Muscle layer of colon (tissue), 2 donors: ENCODE measurements around the gene EVC.

ENCODE experiments used
- H3K27ac ChIP-seq: one replicate; pipeline ENCODE4 v1.7.0; 2013; ENCODE audit warnings: low read depth, mild to moderate bottlenecking, low read length, moderate library complexity
- H3K27me3 ChIP-seq, 2 donors: one replicate each; pipeline ENCODE4 v1.7.0; 2013; ENCODE audit warnings: low read length in 2 of 2, mild to moderate bottlenecking in 2 of 2; ENCODE audit not compliant: insufficient read depth in 2 of 2, control insufficient read depth in 1 of 2
- H3K36me3 ChIP-seq: one replicate; pipeline ENCODE4 v1.7.0; 2013; ENCODE audit warnings: mild to moderate bottlenecking, low read length; ENCODE audit not compliant: insufficient read depth
- H3K4me1 ChIP-seq: one replicate; pipeline ENCODE4 v1.7.0; 2013; ENCODE audit warnings: mild to moderate bottlenecking, low read length; ENCODE audit not compliant: insufficient read depth
- H3K4me3 ChIP-seq, 2 donors: one replicate each; pipeline ENCODE4 v1.7.0; 2013; ENCODE audit warnings: low read length in 2 of 2, low read depth in 1 of 2, mild to moderate bottlenecking in 1 of 2, moderate library complexity in 1 of 2
- H3K9ac ChIP-seq: one replicate; pipeline ENCODE4 v1.7.0; 2013; ENCODE audit warnings: low read length
- H3K9me3 ChIP-seq: one replicate; pipeline ENCODE4 v1.7.0; 2013; ENCODE audit warnings: mild to moderate bottlenecking, low read length
- donor health status: abdominal sarcoma.
- donor health status: Adenocarcinoma of cecum.

Gene EVC

GRCh38 chr4:5759236-5760075, 48.5 kb downstream of the EVC start:
- peaks cover 38% of the 10 kb centered on the region for H3K36me3 ChIP-seq
- H3K4me3 ChIP-seq = no peak overlapping the region
- no peak overlapping the region for H3K27ac ChIP-seq
- no peaks in the 10 kb centered on the region for H3K27me3 ChIP-seq
- no peaks in the 10 kb centered on the region for H3K4me1 ChIP-seq
- no peak overlapping the region for H3K9ac ChIP-seq
- no peaks in the 10 kb centered on the region for H3K9me3 ChIP-seq

DNA sequence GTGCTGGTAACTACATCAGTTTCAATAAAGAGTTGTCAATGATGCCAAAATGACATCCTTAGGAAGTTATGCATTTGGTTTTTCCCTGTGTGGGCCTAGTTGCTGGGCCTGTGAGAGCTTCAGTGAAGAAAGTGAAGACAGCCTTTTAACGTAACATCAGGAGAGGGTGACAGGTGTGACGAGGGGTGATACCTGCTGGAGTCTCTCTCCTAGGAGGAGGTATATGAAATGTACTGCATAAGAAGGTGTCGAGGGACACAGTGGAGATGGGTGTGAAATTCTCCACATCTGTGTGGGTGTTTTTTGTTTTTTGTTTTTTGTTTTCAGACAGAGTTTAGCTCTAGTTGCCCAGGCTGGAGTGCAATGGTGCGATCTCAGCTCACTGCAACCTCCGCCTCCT, 49.2 kb downstream of the EVC start:
- H3K36me3 ChIP-seq = peaks cover 31% of the 10 kb centered on the region

GRCh38 chr4:5760936-5761480, 50.0 kb downstream of the EVC start:
- Histone ChIP-seq H3K4me3 (no peak overlapping the region), H3K27me3 (no peaks in the 10 kb centered on the region), H3K27ac (no peak overlapping the region), H3K9me3 (no peaks in the 10 kb centered on the region), H3K4me1 (no peaks in the 10 kb centered on the region), H3K9ac (no peak overlapping the region), H3K36me3 (peaks cover 23% of the 10 kb centered on the region)

More for the DNA sequence above, 49.2 kb downstream of the EVC start:
- no peak overlapping the region for H3K4me3 ChIP-seq
- no peak overlapping the region for H3K9ac ChIP-seq
- H3K27ac ChIP-seq = no peak overlapping the region
- H3K4me1 ChIP-seq = no peaks in the 10 kb centered on the region
- H3K27me3 ChIP-seq = no peaks in the 10 kb centered on the region
- no peaks in the 10 kb centered on the region for H3K9me3 ChIP-seq

GRCh38 chr4:5770051-5770450, 59.0 kb downstream of the EVC start:
- Histone ChIP-seq H3K9ac (no peak overlapping the region), H3K4me3 (no peak overlapping the region), H3K27ac (no peak overlapping the region), H3K36me3 (peaks cover 23% of the 10 kb centered on the region), H3K9me3 (no peaks in the 10 kb centered on the region), H3K4me1 (no peaks in the 10 kb centered on the region), H3K27me3 (no peaks in the 10 kb centered on the region)

- Histone ChIP-seq H3K9ac (no peak overlapping the region), H3K36me3 (peaks cover 23% of the 10 kb centered on the region), H3K27me3 (no peaks in the 10 kb centered on the region)
These were observed 61.7 kb downstream of the EVC start for GRCh38 chr4:5772528-5773270.

DNA sequence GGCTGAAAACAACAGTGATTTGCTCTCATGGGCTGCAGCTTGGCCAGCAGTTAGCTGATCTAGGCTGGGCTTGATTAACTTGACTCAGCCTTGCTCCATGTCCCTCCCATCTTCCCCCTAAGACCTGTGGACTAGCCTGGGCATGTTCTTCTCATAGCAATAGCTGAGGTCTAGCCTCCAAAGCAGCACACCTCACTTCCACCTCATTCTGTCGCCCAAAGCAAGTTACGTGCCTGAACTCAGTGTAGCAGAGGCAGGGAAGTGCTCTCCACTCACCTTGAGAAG, 62.2 kb downstream of the EVC start:
- Histone ChIP-seq H3K27ac (no peak overlapping the region), H3K27me3 (no peaks in the 10 kb centered on the region), H3K36me3 (peaks cover 23% of the 10 kb centered on the region), H3K4me1 (no peaks in the 10 kb centered on the region), H3K9me3 (peaks cover 5% of the 10 kb centered on the region), H3K9ac (no peak overlapping the region), H3K4me3 (no peak overlapping the region)

More at GRCh38 chr4:5772528-5773270, 61.7 kb downstream of the EVC start:
- Histone ChIP-seq H3K4me3 (no peak overlapping the region), H3K9me3 (peaks cover 5% of the 10 kb centered on the region), H3K4me1 (no peaks in the 10 kb centered on the region), H3K27ac (no peak overlapping the region)

DNA sequence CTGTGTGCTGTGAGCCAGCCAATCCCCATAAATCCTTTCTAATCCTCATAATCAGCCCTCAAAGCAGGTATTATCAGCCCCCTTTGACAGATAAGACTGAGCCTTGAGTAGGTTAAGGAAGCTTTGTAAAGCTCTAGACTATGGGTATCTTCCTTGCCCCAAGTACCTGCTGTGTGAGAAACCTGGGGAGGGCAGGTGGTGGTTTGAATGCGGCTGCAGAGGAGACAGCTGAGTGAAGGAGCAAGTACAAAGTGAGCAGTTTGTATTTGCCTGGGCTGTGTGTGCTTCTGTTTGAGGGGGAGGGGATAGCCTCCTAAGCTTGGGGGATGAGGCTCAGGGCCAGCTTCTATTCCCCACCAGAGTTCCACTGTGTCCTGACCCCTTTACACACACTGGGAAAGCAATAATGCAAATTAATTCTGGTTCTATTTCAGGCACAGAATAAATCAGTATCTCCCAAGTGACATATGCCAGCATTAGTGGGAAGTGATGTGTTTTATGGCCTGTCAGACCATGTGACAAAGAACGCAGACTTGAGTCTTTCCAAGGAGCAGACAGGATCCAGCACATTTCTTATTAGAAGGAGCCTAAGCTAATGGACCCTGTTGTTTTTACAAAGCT, 63.5 kb downstream of the EVC start:
- H3K9me3 ChIP-seq = peaks cover 5% of the 10 kb centered on the region
- H3K9ac ChIP-seq = no peak overlapping the region
- H3K27ac ChIP-seq = no peak overlapping the region
- no peaks in the 10 kb centered on the region for H3K27me3 ChIP-seq
- H3K4me1 ChIP-seq = no peaks in the 10 kb centered on the region
- peaks cover 23% of the 10 kb centered on the region for H3K36me3 ChIP-seq
- no peak overlapping the region for H3K4me3 ChIP-seq

- H3K27me3 ChIP-seq = no peaks in the 10 kb centered on the region
- H3K27ac ChIP-seq = no peak overlapping the region
- no peaks in the 10 kb centered on the region for H3K4me1 ChIP-seq
- H3K36me3 ChIP-seq = peaks cover 11% of the 10 kb centered on the region
- peaks cover 5% of the 10 kb centered on the region for H3K9me3 ChIP-seq
- no peak overlapping the region for H3K9ac ChIP-seq
- H3K4me3 ChIP-seq = no peak overlapping the region
These were observed 65.5 kb downstream of the EVC start for GRCh38 chr4:5776510-5776909.

DNA sequence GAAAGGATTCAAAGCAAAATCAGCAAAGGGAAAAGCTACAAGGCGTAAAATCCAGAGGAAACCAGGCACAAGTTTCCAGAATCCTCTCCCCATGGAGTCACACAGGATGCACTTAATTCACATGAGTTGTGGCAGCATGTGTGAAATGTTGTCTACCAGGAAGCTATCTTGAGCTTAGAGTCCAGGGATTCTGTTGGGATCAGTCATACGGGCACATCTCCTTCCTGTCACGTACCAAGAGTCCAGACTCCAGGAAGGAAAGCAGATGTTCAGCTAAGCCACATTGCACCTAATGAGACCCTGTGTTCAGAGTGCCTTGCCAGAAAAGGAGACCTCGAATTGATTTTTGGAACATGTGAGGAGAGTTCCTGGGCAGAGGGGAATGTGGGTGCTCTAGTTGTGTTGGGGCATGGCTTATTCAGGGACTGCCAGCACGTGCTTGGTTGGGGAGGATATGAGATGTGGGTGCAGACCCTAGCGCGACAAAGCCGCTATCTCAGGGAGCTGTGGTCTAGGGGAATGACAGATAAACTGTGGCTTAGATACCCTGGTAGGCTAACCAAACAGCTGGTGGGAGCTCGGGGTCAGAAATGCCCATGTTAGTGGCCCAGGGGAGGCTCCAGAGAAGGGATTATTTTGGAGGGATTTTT, 70.0 kb downstream of the EVC start:
- H3K9ac ChIP-seq = no peak overlapping the region
- H3K27ac ChIP-seq = no peak overlapping the region
- no peaks in the 10 kb centered on the region for H3K4me1 ChIP-seq
- H3K27me3 ChIP-seq = no peaks in the 10 kb centered on the region
- H3K4me3 ChIP-seq = no peak overlapping the region
- H3K36me3 ChIP-seq = peaks cover 21% of the 10 kb centered on the region
- H3K9me3 ChIP-seq = peaks cover 5% of the 10 kb centered on the region

GRCh38 chr4:5781691-5782090, 70.7 kb downstream of the EVC start:
- Histone ChIP-seq H3K4me3 (no peak overlapping the region), H3K4me1 (no peaks in the 10 kb centered on the region), H3K36me3 (peaks cover 21% of the 10 kb centered on the region), H3K9ac (no peak overlapping the region), H3K27ac (no peak overlapping the region), H3K27me3 (no peaks in the 10 kb centered on the region), H3K9me3 (peaks cover 1% of the 10 kb centered on the region)

DNA sequence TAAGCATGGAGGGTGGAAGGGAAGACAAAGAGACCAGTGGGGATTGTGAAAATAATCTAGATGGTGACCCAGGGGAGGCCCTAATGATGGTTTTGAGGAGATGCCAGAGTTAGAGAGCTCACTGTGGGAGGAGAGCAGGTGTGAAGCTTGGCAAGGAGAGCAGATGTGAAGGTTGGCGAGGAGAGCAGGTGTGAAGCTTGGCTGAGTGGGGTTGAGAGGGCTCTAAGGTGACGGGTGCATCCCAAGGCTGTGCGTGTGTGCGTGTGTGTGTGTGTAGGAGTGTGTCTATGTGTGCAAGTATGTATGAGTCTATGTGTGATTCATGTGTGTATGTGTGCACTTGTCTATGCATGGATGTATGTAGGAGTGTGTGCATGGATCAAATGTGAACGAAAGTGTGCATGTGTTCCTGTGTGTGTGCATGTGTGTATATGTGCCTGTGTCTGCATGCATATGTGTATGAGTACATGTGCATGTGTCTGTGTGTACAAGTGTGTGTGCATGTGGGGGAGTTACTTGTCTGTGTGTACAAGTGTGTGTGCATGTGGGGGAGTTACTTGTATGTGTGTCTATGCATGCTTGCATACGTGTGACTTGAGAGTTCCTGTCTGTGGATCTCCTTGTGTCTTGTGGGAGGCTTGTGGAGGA, 72.0 kb downstream of the EVC start:
- Histone ChIP-seq H3K36me3 (peaks cover 33% of the 10 kb centered on the region), H3K9me3 (no peaks in the 10 kb centered on the region), H3K27ac (no peak overlapping the region), H3K27me3 (no peaks in the 10 kb centered on the region), H3K9ac (no peak overlapping the region), H3K4me1 (no peaks in the 10 kb centered on the region), H3K4me3 (no peak overlapping the region)
